ENCODE measurements around the gene APBB2. TPM values are rescaled to one million over a fixed set of nuclear protein-coding genes. Genes with fewer than 3 reads are reported as not detected.
"Not testable (repeated sequence)": the region's sequence is repeated elsewhere in the genome, so short reads cannot be mapped to it uniquely, and the experiment has no call there.

Gene APBB2
- total and polyA plus RNA-seq, 3 experiments from 2014 or later = 0.86 to 1.1 TPM; not detected in 1

- Histone ChIP-seq H3K4me1 (ENCODE audit: insufficient read depth, low read length) (no peaks in the 10 kb centered on the region), H3K27me3 (ENCODE audit: insufficient read depth, low read length, poor library complexity, severe bottlenecking) (no peaks in the 10 kb centered on the region), H3K4me3 (ENCODE audit: low read length) (no peak overlapping the region), H3K9me3 (ENCODE audit: low read length) (no peaks in the 10 kb centered on the region), H3K27ac (ENCODE audit: low read depth, low read length) (no peak overlapping the region), H3K36me3 (ENCODE audit: insufficient read depth, low read length) (no peaks in the 10 kb centered on the region)
- ChIA-PET CTCF (no interaction called here), POLR2A (no interaction called here)
- Mint-ChIP-seq H3K4me3 (no peak overlapping the region), H3K9me3 (peaks cover 0 to 10% (median 2%) of the 10 kb centered on the region in 5 donors), H3K4me1 (no peaks in the 10 kb centered on the region), H3K27ac (no peak overlapping the region), H3K36me3 (no peaks in the 10 kb centered on the region), H3K27me3 (peaks cover 2 to 15% of the 10 kb centered on the region in 2 donors)
- no peak for DNase-seq
Observed at GRCh38 chr4:41058426-41058825, 155.9 kb downstream of the APBB2 start.

- no peak overlapping the region for H3K27ac Mint-ChIP-seq
- no peak overlapping the region for H3K4me3 Mint-ChIP-seq
- ChIA-PET CTCF (no interaction called here), POLR2A (no interaction called here)
- no peak overlapping the region for H3K4me3 ChIP-seq (ENCODE audit: low read length)
- no peaks in the 10 kb centered on the region for H3K9me3 ChIP-seq (ENCODE audit: low read length)
- no peaks in the 10 kb centered on the region for H3K4me1 ChIP-seq (ENCODE audit: insufficient read depth, low read length)
- H3K27me3 ChIP-seq (ENCODE audit: insufficient read depth, low read length, poor library complexity, severe bottlenecking) = no peaks in the 10 kb centered on the region
- H3K27me3 Mint-ChIP-seq = peaks cover 2 to 15% of the 10 kb centered on the region in 2 donors
- H3K36me3 ChIP-seq (ENCODE audit: insufficient read depth, low read length) = no peaks in the 10 kb centered on the region
- no peaks in the 10 kb centered on the region for H3K4me1 Mint-ChIP-seq
- no peak overlapping the region for H3K27ac ChIP-seq (ENCODE audit: low read depth, low read length)
- H3K36me3 Mint-ChIP-seq = no peaks in the 10 kb centered on the region
- peaks cover 0 to 10% (median 2%) of the 10 kb centered on the region in 5 donors for H3K9me3 Mint-ChIP-seq
- DNase-seq = no peak
Observed at GRCh38 chr4:41057467-41057866, 156.9 kb downstream of the APBB2 start.

- ChIA-PET POLR2A (no interaction called here), CTCF (no interaction called here)
- no peaks in the 10 kb centered on the region for H3K9me3 ChIP-seq (ENCODE audit: low read length)
- no peak overlapping the region for H3K4me3 ChIP-seq (ENCODE audit: low read length)
- H3K4me1 ChIP-seq (ENCODE audit: insufficient read depth, low read length) = no peaks in the 10 kb centered on the region
- DNase-seq = no peak
- no peak overlapping the region for H3K27ac ChIP-seq (ENCODE audit: low read depth, low read length)
- H3K27me3 ChIP-seq (ENCODE audit: insufficient read depth, low read length, poor library complexity, severe bottlenecking) = no peaks in the 10 kb centered on the region
- peaks cover 2 to 15% of the 10 kb centered on the region in 2 donors for H3K27me3 Mint-ChIP-seq
- H3K4me3 Mint-ChIP-seq = no peak overlapping the region
- H3K36me3 ChIP-seq (ENCODE audit: insufficient read depth, low read length) = no peaks in the 10 kb centered on the region
- no peaks in the 10 kb centered on the region for H3K36me3 Mint-ChIP-seq
- H3K9me3 Mint-ChIP-seq = peaks cover 0 to 9% (median 2%) of the 10 kb centered on the region in 5 donors
- no peaks in the 10 kb centered on the region for H3K4me1 Mint-ChIP-seq
- no peak overlapping the region for H3K27ac Mint-ChIP-seq
Observed at GRCh38 chr4:41052287-41052686, 162.1 kb downstream of the APBB2 start.

GRCh38 chr4:41050880-41051775, 163.2 kb downstream of the APBB2 start:
- POLR2A ChIA-PET = no interaction called here
- no peak overlapping the region for H3K4me3 Mint-ChIP-seq
- Histone ChIP-seq H3K4me1 (ENCODE audit: insufficient read depth, low read length) (no peaks in the 10 kb centered on the region), H3K27me3 (ENCODE audit: insufficient read depth, low read length, poor library complexity, severe bottlenecking) (no peaks in the 10 kb centered on the region), H3K9me3 (ENCODE audit: low read length) (no peaks in the 10 kb centered on the region), H3K36me3 (ENCODE audit: insufficient read depth, low read length) (no peaks in the 10 kb centered on the region), H3K27ac (ENCODE audit: low read depth, low read length) (no peak overlapping the region), H3K4me3 (ENCODE audit: low read length) (no peak overlapping the region)
- DNase-seq = no peak
- no peak overlapping the region for H3K27ac Mint-ChIP-seq
- CTCF ChIA-PET = no interaction called here
- peaks cover 2 to 11% of the 10 kb centered on the region in 2 donors for H3K27me3 Mint-ChIP-seq
- no peaks in the 10 kb centered on the region for H3K36me3 Mint-ChIP-seq
- peaks cover 0 to 6% (median 2%) of the 10 kb centered on the region in 5 donors for H3K9me3 Mint-ChIP-seq
- H3K4me1 Mint-ChIP-seq = no peaks in the 10 kb centered on the region

GRCh38 chr4:41050116-41050515, 164.2 kb downstream of the APBB2 start:
- peaks cover 2 to 5% of the 10 kb centered on the region in 2 donors for H3K27me3 Mint-ChIP-seq
- H3K36me3 ChIP-seq (ENCODE audit: insufficient read depth, low read length) = no peaks in the 10 kb centered on the region
- no peaks in the 10 kb centered on the region for H3K4me1 Mint-ChIP-seq
- peaks cover 0 to 5% (median 2%) of the 10 kb centered on the region in 5 donors for H3K9me3 Mint-ChIP-seq
- no peak overlapping the region for H3K4me3 Mint-ChIP-seq
- POLR2A ChIA-PET = no interaction called here
- H3K27ac ChIP-seq (ENCODE audit: low read depth, low read length) = no peak overlapping the region
- H3K9me3 ChIP-seq (ENCODE audit: low read length) = no peaks in the 10 kb centered on the region
- no peak overlapping the region for H3K27ac Mint-ChIP-seq
- CTCF ChIA-PET = no interaction called here
- no peaks in the 10 kb centered on the region for H3K36me3 Mint-ChIP-seq
- DNase-seq = no peak
- no peak overlapping the region for H3K4me3 ChIP-seq (ENCODE audit: low read length)
- no peaks in the 10 kb centered on the region for H3K27me3 ChIP-seq (ENCODE audit: insufficient read depth, low read length, poor library complexity, severe bottlenecking)
- H3K4me1 ChIP-seq (ENCODE audit: insufficient read depth, low read length) = no peaks in the 10 kb centered on the region

- H3K27ac ChIP-seq (ENCODE audit: low read depth, low read length); H3K9me3 Mint-ChIP-seq; H3K27me3 ChIP-seq (ENCODE audit: insufficient read depth, low read length, poor library complexity, severe bottlenecking); POLR2A ChIA-PET; DNase-seq; H3K4me3 ChIP-seq (ENCODE audit: low read length); H3K4me1 ChIP-seq (ENCODE audit: insufficient read depth, low read length); H3K4me3 Mint-ChIP-seq; H3K4me1 Mint-ChIP-seq; H3K27me3 Mint-ChIP-seq; H3K27ac Mint-ChIP-seq; H3K36me3 Mint-ChIP-seq; CTCF ChIA-PET; H3K9me3 ChIP-seq (ENCODE audit: low read length); H3K36me3 ChIP-seq (ENCODE audit: insufficient read depth, low read length): not testable (repeated sequence)
Observed at GRCh38 chr4:41049176-41049575, 165.2 kb downstream of the APBB2 start.

- Mint-ChIP-seq H3K27me3 (peaks cover 0 to 1% of the 10 kb centered on the region in 2 donors), H3K4me3 (no peak overlapping the region), H3K27ac (no peak overlapping the region), H3K36me3 (no peaks in the 10 kb centered on the region), H3K4me1 (no peaks in the 10 kb centered on the region), H3K9me3 (peaks cover 3 to 13% (median 7%) of the 10 kb centered on the region in 5 donors)
- DNase-seq = no peak
- ChIA-PET CTCF (no interaction called here), POLR2A (no interaction called here)
- no peaks in the 10 kb centered on the region for H3K4me1 ChIP-seq (ENCODE audit: insufficient read depth, low read length)
- no peaks in the 10 kb centered on the region for H3K9me3 ChIP-seq (ENCODE audit: low read length)
- H3K4me3 ChIP-seq (ENCODE audit: low read length) = no peak overlapping the region
- H3K27me3 ChIP-seq (ENCODE audit: insufficient read depth, low read length, poor library complexity, severe bottlenecking) = no peaks in the 10 kb centered on the region
- no peaks in the 10 kb centered on the region for H3K36me3 ChIP-seq (ENCODE audit: insufficient read depth, low read length)
- no peak overlapping the region for H3K27ac ChIP-seq (ENCODE audit: low read depth, low read length)
Observed at GRCh38 chr4:41044791-41045190, 169.6 kb downstream of the APBB2 start.

- ChIA-PET CTCF (no interaction called here), POLR2A (interaction anchor here (0.6 kb wide), 1 partner anchor 1697 kb away, joined by 3 read pairs; no protein-coding TSS in a partner anchor)
Observed at GRCh38 chr4:41044165-41044564, 170.2 kb downstream of the APBB2 start.

More at GRCh38 chr4:41044165-41044564, 170.2 kb downstream of the APBB2 start:
- no peak for DNase-seq
- no peaks in the 10 kb centered on the region for H3K27me3 ChIP-seq (ENCODE audit: insufficient read depth, low read length, poor library complexity, severe bottlenecking)
- H3K4me1 ChIP-seq (ENCODE audit: insufficient read depth, low read length) = no peaks in the 10 kb centered on the region
- H3K27ac ChIP-seq (ENCODE audit: low read depth, low read length) = no peak overlapping the region
- no peak overlapping the region for H3K4me3 ChIP-seq (ENCODE audit: low read length)
- Mint-ChIP-seq H3K36me3 (no peaks in the 10 kb centered on the region), H3K4me3 (no peak overlapping the region), H3K4me1 (no peaks in the 10 kb centered on the region), H3K27ac (no peak overlapping the region), H3K27me3 (peaks cover 0 to 1% of the 10 kb centered on the region in 2 donors), H3K9me3 (peaks cover 3 to 13% (median 7%) of the 10 kb centered on the region in 5 donors)
- no peaks in the 10 kb centered on the region for H3K9me3 ChIP-seq (ENCODE audit: low read length)
- no peaks in the 10 kb centered on the region for H3K36me3 ChIP-seq (ENCODE audit: insufficient read depth, low read length)
